Activated CD8-positive, alpha-beta memory T cell treated with anti-CD3 and anti-CD28 coated beads, Interleukin-2, amount 50 U/mL, for 1 hour (primary cell): Measurements from ENCODE around the gene SH3PXD2A.
"Not testable (repeated sequence)": the region's sequence is repeated elsewhere in the genome, so short reads cannot be mapped to it uniquely, and the experiment has no call there.

Experiments
- DNase-seq: peaks from one replicate; pipeline ENCODE4 v3.0.0-alpha.2; 2020; ENCODE audit errors: extremely low read depth

The SH3PXD2A gene

GRCh38 chr10:103766751-103767505, 88.4 kb downstream of the SH3PXD2A start:
- DNase-seq: no peak

GRCh38 chr10:103765981-103766380, 89.4 kb downstream of the SH3PXD2A start:
- peak; percentile 29 for DNase-seq

- DNase-seq: no peak
Measured at GRCh38 chr10:103765168-103765567, 90.2 kb downstream of the SH3PXD2A start.

GRCh38 chr10:103764296-103765088, 90.9 kb downstream of the SH3PXD2A start:
- no peak for DNase-seq

- DNase-seq: no peak
Measured at GRCh38 chr10:103763374-103764202, 91.8 kb downstream of the SH3PXD2A start.

GRCh38 chr10:103762916-103763315, 92.5 kb downstream of the SH3PXD2A start:
- DNase-seq: no peak

GRCh38 chr10:103762162-103762561, 93.2 kb downstream of the SH3PXD2A start:
- DNase-seq: no peak

- DNase-seq: no peak
Measured at GRCh38 chr10:103761075-103761920, 94.1 kb downstream of the SH3PXD2A start.

GRCh38 chr10:103760233-103760632, 95.1 kb downstream of the SH3PXD2A start:
- DNase-seq: not testable (repeated sequence)

- DNase-seq: no peak
Measured at GRCh38 chr10:103759100-103759781, 96.1 kb downstream of the SH3PXD2A start.

GRCh38 chr10:103758294-103758681, 97.1 kb downstream of the SH3PXD2A start:
- DNase-seq: no peak

- DNase-seq: no peak
Measured at GRCh38 chr10:103757531-103758293, 97.7 kb downstream of the SH3PXD2A start.

GRCh38 chr10:103756277-103756869, 99.0 kb downstream of the SH3PXD2A start:
- no peak for DNase-seq

- no peak for DNase-seq
Measured at GRCh38 chr10:103752680-103753248, 102.6 kb downstream of the SH3PXD2A start.

- DNase-seq: no peak
Measured at GRCh38 chr10:103751667-103752290, 103.6 kb downstream of the SH3PXD2A start.

GRCh38 chr10:103750836-103751235, 104.5 kb downstream of the SH3PXD2A start:
- no peak for DNase-seq

- no peak for DNase-seq
Measured at GRCh38 chr10:103749779-103750178, 105.6 kb downstream of the SH3PXD2A start.

- DNase-seq: no peak
Measured at GRCh38 chr10:103748020-103748419, 107.4 kb downstream of the SH3PXD2A start.
